ENCODE measurements around the gene PALMD.

PALMD gene

DNA sequence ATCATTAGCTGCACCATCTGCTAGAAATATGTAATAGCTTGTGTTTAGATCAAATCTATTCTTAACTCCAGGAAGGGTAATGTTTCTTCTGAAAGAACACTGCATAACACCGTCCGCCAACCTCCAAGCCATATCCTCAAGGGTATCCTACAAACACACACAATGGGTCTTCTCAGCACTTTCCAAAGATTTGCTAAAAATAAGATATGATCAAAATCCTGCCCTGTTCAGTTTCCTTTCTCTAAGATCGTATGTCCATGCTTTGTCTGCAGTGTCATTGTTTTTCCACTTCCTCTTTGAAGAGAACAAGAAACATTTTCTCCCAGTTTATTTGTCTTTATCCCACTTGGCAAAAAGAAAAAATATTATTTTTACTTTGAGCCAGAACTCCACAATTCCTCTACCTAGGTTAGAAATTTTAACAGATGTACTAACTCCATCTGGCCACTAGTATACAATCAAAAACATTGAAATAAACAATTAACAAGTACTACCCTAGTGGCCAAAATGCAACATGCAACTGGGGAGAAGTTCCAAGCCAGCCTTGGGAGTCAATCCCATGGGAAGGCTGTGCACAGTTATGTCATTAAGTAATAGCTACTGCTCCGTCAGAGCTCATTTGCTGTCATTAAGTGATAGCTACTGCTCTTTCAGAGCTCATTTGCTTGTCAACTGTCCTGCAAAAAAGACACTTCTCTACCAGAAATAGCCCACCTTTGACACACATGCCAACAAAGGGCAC lies 82.8 kb downstream of the PALMD start:
- no peaks in the 10 kb centered on the region for H3K36me3 ChIP-seq (ENCODE audit: insufficient read depth, low read length)
- no peak overlapping the region for H3K27ac ChIP-seq (ENCODE audit: low read depth, low read length)
- no peaks in the 10 kb centered on the region for H3K9me3 ChIP-seq (ENCODE audit: low read length)
- no peak overlapping the region for H3K9ac ChIP-seq (ENCODE audit: low read length)
- H3K4me1 ChIP-seq (ENCODE audit: insufficient read depth, low read length): no peaks in the 10 kb centered on the region
- H3K27me3 ChIP-seq (ENCODE audit: control insufficient read depth in 1 of 2, insufficient read depth in 2 of 2, low read length in 2 of 2): no peaks in the 10 kb centered on the region
- no peak overlapping the region for H3K4me3 ChIP-seq (ENCODE audit: low read depth in 1 of 2, low read length in 2 of 2)

DNA sequence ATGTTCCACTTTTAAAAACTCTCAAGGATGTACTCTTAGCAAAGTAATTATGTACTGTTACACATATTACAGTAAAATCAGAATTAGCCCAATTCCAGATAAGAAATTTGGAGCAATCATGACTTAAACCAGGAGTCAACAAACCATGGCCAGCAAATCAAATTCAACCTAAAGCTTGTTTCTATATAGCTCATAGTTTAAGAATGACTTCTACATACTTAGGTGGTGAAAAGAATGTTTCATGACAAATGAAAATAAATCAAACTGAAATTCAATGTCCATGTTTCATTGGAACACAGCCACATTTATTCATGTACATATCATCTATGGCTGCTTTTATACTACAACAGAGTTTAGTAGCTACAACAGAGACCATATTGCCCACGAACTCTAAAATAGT lies 85.5 kb downstream of the PALMD start:
- no peak overlapping the region for H3K9ac ChIP-seq (ENCODE audit: low read length)
- no peak overlapping the region for H3K4me3 ChIP-seq (ENCODE audit: low read depth in 1 of 2, low read length in 2 of 2)
- H3K9me3 ChIP-seq (ENCODE audit: low read length): no peaks in the 10 kb centered on the region
- no peaks in the 10 kb centered on the region for H3K36me3 ChIP-seq (ENCODE audit: insufficient read depth, low read length)
- no peak overlapping the region for H3K27ac ChIP-seq (ENCODE audit: low read depth, low read length)
- no peaks in the 10 kb centered on the region for H3K27me3 ChIP-seq (ENCODE audit: control insufficient read depth in 1 of 2, insufficient read depth in 2 of 2, low read length in 2 of 2)
- no peaks in the 10 kb centered on the region for H3K4me1 ChIP-seq (ENCODE audit: insufficient read depth, low read length)

DNA sequence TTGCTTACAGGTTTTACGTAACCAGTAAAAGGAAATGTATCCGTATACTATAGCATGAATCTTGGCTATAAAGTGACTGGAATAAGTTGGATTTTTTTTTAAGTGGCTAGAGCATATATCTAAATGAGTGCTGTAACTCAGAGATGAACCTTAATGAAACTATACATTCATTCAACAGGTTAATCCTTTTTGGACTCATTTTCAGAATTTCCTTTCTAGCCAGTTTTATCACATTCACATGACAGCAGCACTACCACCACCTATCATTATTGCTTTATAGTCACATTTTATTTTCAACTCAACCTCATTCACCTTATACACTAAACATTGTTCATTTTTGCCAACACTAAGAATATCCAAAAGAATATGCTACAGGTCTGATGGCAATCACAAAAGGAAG lies 89.9 kb downstream of the PALMD start:
- no peaks in the 10 kb centered on the region for H3K36me3 ChIP-seq (ENCODE audit: insufficient read depth, low read length)
- H3K4me3 ChIP-seq (ENCODE audit: low read depth in 1 of 2, low read length in 2 of 2): no peak overlapping the region
- no peak overlapping the region for H3K9ac ChIP-seq (ENCODE audit: low read length)
- no peaks in the 10 kb centered on the region for H3K4me1 ChIP-seq (ENCODE audit: insufficient read depth, low read length)
- H3K9me3 ChIP-seq (ENCODE audit: low read length): no peaks in the 10 kb centered on the region
- H3K27me3 ChIP-seq (ENCODE audit: control insufficient read depth in 1 of 2, insufficient read depth in 2 of 2, low read length in 2 of 2): no peaks in the 10 kb centered on the region
- no peak overlapping the region for H3K27ac ChIP-seq (ENCODE audit: low read depth, low read length)

DNA sequence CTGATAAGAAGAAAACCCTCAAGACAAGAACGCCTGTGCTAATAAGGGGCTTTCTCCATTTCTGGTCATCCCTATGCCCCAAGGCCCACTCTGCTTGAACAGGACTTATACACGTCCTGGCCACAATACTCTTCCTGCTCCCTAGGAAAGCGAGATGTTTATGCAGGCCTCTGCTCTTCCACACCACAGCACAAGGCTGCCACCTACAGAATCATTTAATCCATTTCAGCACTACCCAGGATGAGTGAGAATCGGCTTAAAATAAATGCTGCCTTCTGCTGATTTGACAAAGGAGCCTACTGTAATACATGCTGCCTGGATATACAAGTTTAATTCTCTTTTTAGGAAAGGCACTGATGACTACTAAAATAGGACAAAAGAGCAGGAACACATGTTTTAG lies 91.1 kb downstream of the PALMD start:
- Histone ChIP-seq H3K9ac (ENCODE audit: low read length) (no peak overlapping the region), H3K27me3 (ENCODE audit: control insufficient read depth in 1 of 2, insufficient read depth in 2 of 2, low read length in 2 of 2) (no peaks in the 10 kb centered on the region), H3K27ac (ENCODE audit: low read depth, low read length) (no peak overlapping the region), H3K9me3 (ENCODE audit: low read length) (no peaks in the 10 kb centered on the region), H3K36me3 (ENCODE audit: insufficient read depth, low read length) (peaks cover under 1% of the 10 kb centered on the region), H3K4me3 (ENCODE audit: low read depth in 1 of 2, low read length in 2 of 2) (no peak overlapping the region), H3K4me1 (ENCODE audit: insufficient read depth, low read length) (no peaks in the 10 kb centered on the region)

DNA sequence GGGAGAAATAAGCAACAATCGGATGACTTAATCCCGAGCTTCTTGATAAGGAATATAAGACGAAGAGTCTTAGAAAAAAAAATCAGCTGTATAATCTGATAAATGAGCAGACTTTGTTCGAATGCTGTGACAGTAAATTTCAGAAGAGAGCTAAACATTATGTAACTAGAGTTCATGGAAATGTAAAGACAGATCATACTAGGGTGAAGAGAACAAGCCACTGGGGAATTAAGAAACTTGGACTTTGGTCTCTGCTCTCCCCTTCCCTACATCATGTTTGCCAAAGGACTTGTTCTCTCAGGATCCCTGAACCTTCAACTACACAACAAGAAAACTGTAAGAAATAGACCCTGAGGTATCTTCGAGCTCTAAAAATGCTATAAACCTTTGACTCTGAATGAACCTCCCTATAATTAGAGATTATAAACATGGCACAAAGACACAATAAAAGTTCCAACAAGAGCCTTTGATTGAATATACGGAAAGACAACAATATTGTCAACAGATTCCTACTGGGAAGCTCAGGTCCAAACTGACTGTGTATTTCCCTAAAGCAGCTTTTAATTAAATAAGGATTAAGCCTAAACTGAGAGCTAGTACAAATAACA lies 93.0 kb downstream of the PALMD start:
- Histone ChIP-seq H3K9me3 (ENCODE audit: low read length) (no peaks in the 10 kb centered on the region), H3K9ac (ENCODE audit: low read length) (no peak overlapping the region), H3K27me3 (ENCODE audit: control insufficient read depth in 1 of 2, insufficient read depth in 2 of 2, low read length in 2 of 2) (no peaks in the 10 kb centered on the region), H3K4me3 (ENCODE audit: low read depth in 1 of 2, low read length in 2 of 2) (no peak overlapping the region), H3K36me3 (ENCODE audit: insufficient read depth, low read length) (peaks cover 5% of the 10 kb centered on the region), H3K4me1 (ENCODE audit: insufficient read depth, low read length) (no peaks in the 10 kb centered on the region), H3K27ac (ENCODE audit: low read depth, low read length) (no peak overlapping the region)

DNA sequence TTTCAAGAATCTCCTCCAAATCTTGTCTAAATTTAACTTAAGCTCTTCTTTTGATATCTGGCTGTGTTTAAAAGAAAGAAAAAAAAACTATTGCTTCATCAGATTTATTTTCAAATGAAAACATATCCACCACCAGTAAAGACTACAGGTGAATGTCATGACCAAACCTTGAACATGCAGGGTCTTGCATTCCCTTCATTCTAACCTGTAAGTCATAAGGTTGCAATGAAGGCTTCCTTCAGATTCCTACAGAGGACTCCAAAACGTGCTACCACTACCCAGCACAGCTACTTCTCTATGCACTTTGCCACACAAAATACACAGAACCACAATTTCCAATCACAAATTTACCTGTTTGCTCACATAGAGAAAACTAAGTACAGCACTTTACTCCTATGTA lies 94.2 kb downstream of the PALMD start:
- Histone ChIP-seq H3K4me1 (ENCODE audit: insufficient read depth, low read length) (no peaks in the 10 kb centered on the region), H3K27me3 (ENCODE audit: control insufficient read depth in 1 of 2, insufficient read depth in 2 of 2, low read length in 2 of 2) (no peaks in the 10 kb centered on the region), H3K4me3 (ENCODE audit: low read depth in 1 of 2, low read length in 2 of 2) (no peak overlapping the region), H3K9me3 (ENCODE audit: low read length) (no peaks in the 10 kb centered on the region), H3K36me3 (ENCODE audit: insufficient read depth, low read length) (peaks cover 5% of the 10 kb centered on the region), H3K9ac (ENCODE audit: low read length) (no peak overlapping the region), H3K27ac (ENCODE audit: low read depth, low read length) (no peak overlapping the region)
